Embryonic facial prominence (tissue), 1 donor: ENCODE data around the gene POFUT2.

Experiments
- DNase-seq: peaks from one replicate; pipeline ENCODE4 v3.0.0-alpha.2; 2016; ENCODE audit errors: extremely low spot score

POFUT2 gene

DNA sequence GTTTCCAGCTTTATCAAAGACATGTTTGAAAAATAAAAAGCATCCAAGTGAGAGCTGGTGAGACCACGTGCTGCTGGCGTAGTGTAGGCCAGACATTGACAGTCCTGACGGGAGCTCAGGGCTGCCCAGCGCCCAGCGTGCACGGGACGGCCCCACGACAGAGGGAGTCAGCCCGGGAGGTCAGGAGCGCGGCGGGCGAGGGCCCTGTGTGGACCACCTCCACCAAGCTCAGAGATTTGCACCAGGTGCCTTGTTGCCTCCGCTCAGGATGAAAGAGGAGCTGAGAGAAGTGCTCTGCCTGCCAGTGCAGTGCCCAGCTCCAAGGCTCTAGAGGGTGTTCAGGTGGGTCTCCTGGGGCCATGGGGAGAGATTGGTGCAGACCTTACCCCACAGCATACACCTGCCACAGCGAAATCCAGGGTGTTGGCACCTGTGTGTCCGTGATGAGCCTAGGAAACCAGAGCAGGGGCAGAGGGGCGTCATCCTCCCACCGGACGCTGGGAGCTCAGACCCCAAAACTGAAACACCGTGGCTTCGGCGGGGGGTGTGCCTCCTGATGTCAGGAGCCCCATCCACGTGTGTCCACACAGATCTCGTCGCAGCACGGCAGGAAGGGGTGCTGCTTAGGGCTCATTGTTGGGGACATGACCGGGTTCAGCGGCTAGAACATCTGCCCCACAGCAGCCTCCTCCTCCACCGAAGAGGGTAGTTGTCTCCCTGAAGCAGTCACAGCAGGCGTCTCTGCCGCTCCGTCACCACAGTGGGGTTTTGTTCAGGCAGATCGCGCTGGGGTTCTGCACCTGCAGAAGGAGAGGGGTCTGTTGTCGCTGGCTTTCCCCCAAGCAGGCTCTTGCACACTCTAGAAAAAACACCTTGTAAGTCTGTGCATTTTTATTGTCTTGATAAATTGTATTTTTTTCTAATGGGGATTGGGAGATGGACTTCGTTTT, 64.2 kb downstream of the POFUT2 start:
- DNase-seq, result no peak

DNA sequence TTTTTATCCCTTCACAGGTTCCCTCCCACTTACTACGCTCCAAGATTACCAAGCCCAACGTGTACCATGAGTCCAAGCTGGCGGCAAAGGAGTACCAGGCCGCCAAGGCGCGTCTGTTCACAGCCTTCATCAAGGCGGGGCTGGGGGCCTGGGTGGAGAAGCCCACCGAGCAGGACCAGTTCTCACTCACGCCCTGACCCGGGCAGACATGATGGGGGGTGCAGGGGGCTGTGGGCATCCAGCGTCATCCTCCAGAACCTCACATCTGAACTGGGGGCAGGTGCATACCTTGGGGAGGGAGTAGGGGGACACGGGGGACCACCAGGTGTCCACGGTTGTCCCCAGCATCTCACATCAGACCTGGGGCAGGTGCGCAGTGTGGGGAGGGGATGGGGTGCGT, 65.7 kb downstream of the POFUT2 start:
- no peak for DNase-seq

DNA sequence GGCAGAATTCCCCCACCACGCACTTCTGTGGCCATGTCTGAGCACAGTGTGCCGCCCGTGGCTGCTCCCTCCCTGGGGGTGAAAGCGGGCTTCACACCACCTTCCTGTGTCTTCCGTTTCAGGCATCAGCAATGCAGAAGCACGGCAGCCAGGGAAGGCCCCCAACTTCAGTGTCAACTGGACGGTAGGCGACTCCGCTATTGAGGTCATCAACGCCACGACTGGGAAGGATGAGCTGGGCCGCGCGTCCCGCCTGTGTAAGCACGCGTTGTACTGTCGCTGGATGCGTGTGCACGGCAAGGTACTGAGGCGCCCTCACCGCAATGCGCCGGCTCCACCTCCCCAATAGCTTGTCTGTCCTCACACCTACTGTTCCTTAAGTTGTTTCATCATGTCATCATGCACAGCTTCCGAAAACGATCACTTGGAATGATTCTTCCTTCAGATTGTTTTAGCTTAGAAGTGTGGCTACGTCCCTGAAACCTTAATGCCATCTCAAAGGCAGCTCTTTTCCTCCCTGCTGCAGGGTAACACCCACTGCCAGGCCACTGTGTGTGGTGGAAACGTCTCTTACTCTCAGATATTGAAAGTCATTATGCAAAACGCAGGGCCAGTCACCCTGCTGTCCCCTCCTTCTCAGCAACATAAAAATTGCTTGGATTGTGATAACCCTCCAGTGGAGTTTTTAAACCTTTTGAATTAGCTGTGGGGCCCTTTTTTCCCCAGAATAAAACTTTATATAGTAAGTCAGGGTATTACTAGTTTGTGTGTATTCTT, 66.8 kb downstream of the POFUT2 start:
- no peak for DNase-seq

DNA sequence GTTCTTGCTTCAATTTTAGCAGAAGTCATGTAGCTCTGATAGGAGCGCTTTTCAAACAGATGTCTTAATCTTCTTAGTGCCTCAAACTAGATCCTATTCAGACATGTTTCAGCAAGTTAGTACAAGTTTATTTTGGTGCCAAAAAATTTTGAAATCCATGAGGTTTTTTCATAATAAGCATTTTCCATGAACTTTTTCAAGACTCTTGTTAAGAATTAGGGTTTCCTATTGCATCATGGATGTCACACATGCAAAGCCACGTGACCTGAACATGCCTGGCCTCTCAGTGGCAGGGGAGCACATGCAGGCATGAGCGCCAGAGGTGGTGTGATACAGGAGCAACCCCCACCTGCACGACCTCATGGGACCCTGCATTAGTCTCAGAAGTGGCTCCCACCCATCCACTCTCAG, 67.6 kb downstream of the POFUT2 start:
- no peak for DNase-seq

DNA sequence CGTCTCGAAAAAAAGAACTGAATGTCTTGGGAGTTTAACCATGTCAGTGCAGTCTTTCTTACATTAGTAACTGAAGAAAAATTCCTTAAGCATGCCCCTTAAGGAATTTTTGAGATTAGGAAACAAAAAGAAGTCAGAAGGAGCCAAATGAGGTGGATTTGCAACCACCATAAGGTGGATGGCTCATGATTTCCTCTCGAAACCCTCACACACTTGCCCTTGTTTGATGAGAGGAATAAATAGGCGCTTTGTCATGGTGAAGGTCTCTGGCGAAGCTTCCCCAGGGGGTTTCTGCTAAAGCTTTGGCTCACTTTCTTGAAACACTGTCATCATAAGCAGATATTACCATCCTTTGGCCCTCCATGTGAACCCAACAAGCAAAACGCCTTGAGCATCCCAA, 68.2 kb downstream of the POFUT2 start:
- no peak for DNase-seq

DNA sequence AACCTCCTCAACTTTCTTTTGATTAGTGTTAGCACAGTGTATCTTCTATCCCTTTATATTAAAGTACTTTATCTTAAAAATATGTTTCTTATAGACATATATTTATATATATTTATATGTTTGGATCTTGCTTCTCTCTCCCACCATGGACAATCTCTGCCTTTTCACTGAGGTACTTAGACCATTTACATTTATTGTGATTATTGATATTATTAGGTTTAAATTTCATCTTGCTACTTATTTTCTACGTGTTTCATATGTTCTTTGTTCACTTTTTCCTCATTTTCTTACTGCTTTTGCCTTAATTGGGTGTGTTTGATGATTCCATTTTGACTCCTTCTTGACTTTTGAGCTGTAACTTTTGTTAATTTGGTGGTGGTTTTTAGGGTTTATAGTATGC, 70.7 kb downstream of the POFUT2 start:
- no peak for DNase-seq

DNA sequence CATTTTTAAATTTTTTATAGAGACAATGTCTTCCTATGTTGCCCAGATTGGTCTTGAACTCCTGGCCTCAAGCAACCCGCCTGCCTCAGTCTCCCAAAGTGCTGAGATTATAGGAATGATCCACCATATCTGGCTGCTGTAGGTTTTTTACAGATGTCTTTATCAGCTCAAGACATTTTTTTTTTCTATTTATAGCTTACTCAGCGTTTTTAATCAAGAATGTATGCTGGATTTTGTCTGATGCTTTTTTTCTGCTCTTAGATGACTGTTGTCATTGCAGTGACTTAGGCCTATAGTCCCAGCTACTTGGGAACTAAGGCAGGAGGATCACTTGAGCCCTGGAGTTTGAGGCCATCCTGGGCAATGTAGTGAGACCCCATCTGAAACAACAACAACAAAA, 72.5 kb downstream of the POFUT2 start:
- no peak for DNase-seq
